ENCODE measurements around the gene CACHD1. TPM values are rescaled to one million over a fixed set of nuclear protein-coding genes. Genes with fewer than 3 reads are reported as not detected.
"Not testable (repeated sequence)": the region's sequence is repeated elsewhere in the genome, so short reads cannot be mapped to it uniquely, and the experiment has no call there.

CACHD1 gene
- total RNA-seq, 1 donor from 2014 or later = 12.1 TPM

- TF ChIP-seq CTCF (IDR thresholded peaks at IDR 0.05; ENCODE audit: insufficient read depth, low read length, poor library complexity, severe bottlenecking) = no peak
- DNase-seq (ENCODE audit: low read depth) = no peak
- Histone ChIP-seq H3K4me3 (ENCODE audit: low read depth, low read length) (no peak overlapping the region), H3K36me3 (ENCODE audit: control insufficient read depth, insufficient read depth, low read length) (no peaks in the 10 kb centered on the region), H3K27me3 (ENCODE audit: control insufficient read depth, insufficient read depth, low read length) (no peaks in the 10 kb centered on the region)
Measured at GRCh38 chr1:64693406-64693805, 223.5 kb downstream of the CACHD1 start.

- DNase-seq (ENCODE audit: low read depth) = no peak
- Histone ChIP-seq H3K36me3 (ENCODE audit: control insufficient read depth, insufficient read depth, low read length) (no peaks in the 10 kb centered on the region), H3K27me3 (ENCODE audit: control insufficient read depth, insufficient read depth, low read length) (no peaks in the 10 kb centered on the region), H3K4me3 (ENCODE audit: low read depth, low read length) (no peak overlapping the region)
- TF ChIP-seq CTCF (IDR thresholded peaks at IDR 0.05; ENCODE audit: insufficient read depth, low read length, poor library complexity, severe bottlenecking) = no peak
Measured at GRCh38 chr1:64696879-64697278, 226.9 kb downstream of the CACHD1 start.

- no peak for TF ChIP-seq CTCF (IDR thresholded peaks at IDR 0.05; ENCODE audit: insufficient read depth, low read length, poor library complexity, severe bottlenecking)
Measured at GRCh38 chr1:64699327-64699726, 229.4 kb downstream of the CACHD1 start.

GRCh38 chr1:64701071-64701470 lies 231.1 kb downstream of the CACHD1 start:
- DNase-seq (ENCODE audit: low read depth) = no peak
- no peak overlapping the region for H3K4me3 ChIP-seq (ENCODE audit: low read depth, low read length)
- no peak for TF ChIP-seq CTCF (IDR thresholded peaks at IDR 0.05; ENCODE audit: insufficient read depth, low read length, poor library complexity, severe bottlenecking)
- no peaks in the 10 kb centered on the region for H3K36me3 ChIP-seq (ENCODE audit: control insufficient read depth, insufficient read depth, low read length)
- no peaks in the 10 kb centered on the region for H3K27me3 ChIP-seq (ENCODE audit: control insufficient read depth, insufficient read depth, low read length)

More at GRCh38 chr1:64699327-64699726, 229.4 kb downstream of the CACHD1 start:
- Histone ChIP-seq H3K36me3 (ENCODE audit: control insufficient read depth, insufficient read depth, low read length) (no peaks in the 10 kb centered on the region), H3K4me3 (ENCODE audit: low read depth, low read length) (no peak overlapping the region), H3K27me3 (ENCODE audit: control insufficient read depth, insufficient read depth, low read length) (no peaks in the 10 kb centered on the region)
- no peak for DNase-seq (ENCODE audit: low read depth)

GRCh38 chr1:64701886-64702285 lies 232.0 kb downstream of the CACHD1 start:
- no peaks in the 10 kb centered on the region for H3K27me3 ChIP-seq (ENCODE audit: control insufficient read depth, insufficient read depth, low read length)
- TF ChIP-seq CTCF (IDR thresholded peaks at IDR 0.05; ENCODE audit: insufficient read depth, low read length, poor library complexity, severe bottlenecking) = no peak
- no peak for DNase-seq (ENCODE audit: low read depth)
- H3K4me3 ChIP-seq (ENCODE audit: low read depth, low read length) = no peak overlapping the region
- no peaks in the 10 kb centered on the region for H3K36me3 ChIP-seq (ENCODE audit: control insufficient read depth, insufficient read depth, low read length)

GRCh38 chr1:64702670-64703069 lies 232.7 kb downstream of the CACHD1 start:
- H3K4me3 ChIP-seq (ENCODE audit: low read depth, low read length); H3K36me3 ChIP-seq (ENCODE audit: control insufficient read depth, insufficient read depth, low read length); DNase-seq (ENCODE audit: low read depth); H3K27me3 ChIP-seq (ENCODE audit: control insufficient read depth, insufficient read depth, low read length): not testable (repeated sequence)

Measured in kidney epithelial cell (primary cell).